Tibial artery (tissue), 4 donors: ENCODE data around the gene C1QTNF8.

ENCODE experiments used
- DNase-seq, 2 donors: peaks; one replicate each; pipeline ENCODE4 v3.0.0-alpha.2; 2019
- H3K27ac ChIP-seq, 2 donors: fragments of 200-600 bp; sonication (generic) in 1 of 2; 1 replicate in 1 of 2; 2 replicates in 1 of 2; pipeline ENCODE4 v1.5.1; 2018 to 2019; ENCODE audit warnings: mild to moderate bottlenecking in 1 of 2
- H3K27me3 ChIP-seq, 2 donors: fragments of 200-600 bp; sonication (generic) in 1 of 2; one replicate each; pipeline versions ENCODE4 v1.5.1 to v1.6.0; 2016 to 2019
- H3K36me3 ChIP-seq, 3 donors: fragments of 200-600 bp; sonication (generic) in 2 of 3; one replicate each; pipeline ENCODE4 v1.5.1; 2016 to 2019; ENCODE audit warnings: mild to moderate bottlenecking in 2 of 3
- H3K4me1 ChIP-seq, 4 donors: fragments of 200-600 bp; sonication (generic) in 2 of 4; 1 replicate in 3 of 4; 2 replicates in 1 of 4; pipeline ENCODE4 v1.5.1; 2016 to 2019
- H3K4me3 ChIP-seq, 2 donors: fragments of 200-600 bp; sonication (generic) in 1 of 2; 1 replicate in 1 of 2; 2 replicates in 1 of 2; pipeline ENCODE4 v1.5.1; 2018 to 2019; ENCODE audit warnings: mild to moderate bottlenecking in 2 of 2
- H3K9me3 ChIP-seq, 3 donors: fragments of 200-600 bp; sonication (generic) in 1 of 3; one replicate each; pipeline ENCODE4 v1.5.1; 2016 to 2019
- CTCF ChIP-seq, 2 experiments: fragments of 200-600 bp in 1 of 2; fragments of 450-650 bp in 1 of 2; IDR thresholded peaks; one replicate each; pipeline ENCODE4 v1.5.1; 2017 to 2019; ENCODE audit warnings: antibody characterized with exemption in 2 of 2, mild to moderate bottlenecking in 1 of 2, moderate library complexity in 1 of 2
- intact Hi-C: fragments of 100-400 bp; cut with DNase I; formaldehyde crosslinking; loops from one replicate; pipeline ENCODE4 v1.15.0; 2023; ENCODE audit warnings: low total_unique reads

The C1QTNF8 gene

DNA sequence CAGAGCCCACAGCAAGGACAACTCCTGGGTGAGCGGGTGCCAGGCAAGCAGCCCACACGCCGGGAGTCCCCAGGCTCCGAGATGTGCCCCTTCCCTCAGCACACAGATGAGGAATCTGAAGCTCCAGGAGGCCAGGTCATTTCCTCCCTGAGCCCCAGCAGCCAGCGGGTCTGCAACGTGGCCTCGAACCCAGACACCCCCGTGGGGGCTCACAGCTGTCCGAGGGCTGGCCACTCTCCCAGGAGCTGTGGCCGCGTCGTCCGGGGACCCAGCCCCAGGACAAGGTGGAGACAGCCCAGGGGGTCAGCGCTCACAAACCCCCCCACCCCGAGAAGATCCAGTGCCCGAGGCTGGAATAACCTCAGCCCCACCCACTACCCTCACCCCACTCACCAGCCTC, 17.4 kb upstream of the C1QTNF8 start:
- Histone ChIP-seq H3K27me3 (peaks cover 0 to 51% of the 10 kb centered on the region in 2 donors), H3K4me3 (no peak overlapping the region), H3K36me3 (no peaks in the 10 kb centered on the region), H3K27ac (no peak overlapping the region), H3K4me1 (peaks cover 0 to 10% (median 6%) of the 10 kb centered on the region in 4 donors), H3K9me3 (no peaks in the 10 kb centered on the region)
- no peak for DNase-seq
- intact Hi-C loops = no loop called here
- no peak for TF ChIP-seq CTCF (IDR thresholded peaks at IDR 0.05)

- Histone ChIP-seq H3K4me1 (peaks cover 0 to 13% (median 9%) of the 10 kb centered on the region in 4 donors), H3K4me3 (no peak overlapping the region), H3K27me3 (peaks cover 0 to 53% of the 10 kb centered on the region in 2 donors), H3K9me3 (no peaks in the 10 kb centered on the region), H3K36me3 (no peaks in the 10 kb centered on the region), H3K27ac (no peak overlapping the region)
- no peak for DNase-seq
- intact Hi-C loops = no loop called here
- no peak for TF ChIP-seq CTCF (IDR thresholded peaks at IDR 0.05)
Observed at GRCh38 chr16:1112506-1113184, 16.6 kb upstream of the C1QTNF8 start.

DNA sequence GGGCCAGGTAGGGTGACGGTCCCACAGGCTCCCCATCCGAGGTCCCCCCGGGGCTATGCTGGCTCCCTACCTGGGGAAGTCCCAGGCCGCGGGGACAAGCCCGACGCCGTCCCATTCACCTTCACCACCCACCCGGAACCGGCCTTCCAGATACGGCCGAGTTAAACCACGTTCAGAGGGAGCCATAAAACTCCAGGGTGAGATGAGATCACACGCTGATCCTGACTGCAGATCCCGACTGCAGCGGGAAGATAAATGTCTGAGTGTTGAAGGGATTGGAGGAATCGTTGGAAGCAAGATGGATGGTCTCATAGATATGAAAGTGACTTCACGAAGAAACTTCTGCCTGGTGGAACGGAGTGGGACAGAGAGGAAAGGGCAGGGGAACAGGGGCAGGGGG, 13.6 kb upstream of the C1QTNF8 start:
- peaks cover 0 to 23% (median 13%) of the 10 kb centered on the region in 4 donors for H3K4me1 ChIP-seq
- H3K27ac ChIP-seq = no peak overlapping the region
- no peak overlapping the region for H3K4me3 ChIP-seq
- no peak for TF ChIP-seq CTCF (IDR thresholded peaks at IDR 0.05)
- intact Hi-C loops = loop anchor here (2.0 kb wide), 1 partner anchor 85 kb away; no protein-coding TSS in a partner anchor
- H3K27me3 ChIP-seq = peaks cover 0 to 54% of the 10 kb centered on the region in 2 donors
- no peaks in the 10 kb centered on the region for H3K36me3 ChIP-seq
- H3K9me3 ChIP-seq = no peaks in the 10 kb centered on the region
- DNase-seq = no peak

DNA sequence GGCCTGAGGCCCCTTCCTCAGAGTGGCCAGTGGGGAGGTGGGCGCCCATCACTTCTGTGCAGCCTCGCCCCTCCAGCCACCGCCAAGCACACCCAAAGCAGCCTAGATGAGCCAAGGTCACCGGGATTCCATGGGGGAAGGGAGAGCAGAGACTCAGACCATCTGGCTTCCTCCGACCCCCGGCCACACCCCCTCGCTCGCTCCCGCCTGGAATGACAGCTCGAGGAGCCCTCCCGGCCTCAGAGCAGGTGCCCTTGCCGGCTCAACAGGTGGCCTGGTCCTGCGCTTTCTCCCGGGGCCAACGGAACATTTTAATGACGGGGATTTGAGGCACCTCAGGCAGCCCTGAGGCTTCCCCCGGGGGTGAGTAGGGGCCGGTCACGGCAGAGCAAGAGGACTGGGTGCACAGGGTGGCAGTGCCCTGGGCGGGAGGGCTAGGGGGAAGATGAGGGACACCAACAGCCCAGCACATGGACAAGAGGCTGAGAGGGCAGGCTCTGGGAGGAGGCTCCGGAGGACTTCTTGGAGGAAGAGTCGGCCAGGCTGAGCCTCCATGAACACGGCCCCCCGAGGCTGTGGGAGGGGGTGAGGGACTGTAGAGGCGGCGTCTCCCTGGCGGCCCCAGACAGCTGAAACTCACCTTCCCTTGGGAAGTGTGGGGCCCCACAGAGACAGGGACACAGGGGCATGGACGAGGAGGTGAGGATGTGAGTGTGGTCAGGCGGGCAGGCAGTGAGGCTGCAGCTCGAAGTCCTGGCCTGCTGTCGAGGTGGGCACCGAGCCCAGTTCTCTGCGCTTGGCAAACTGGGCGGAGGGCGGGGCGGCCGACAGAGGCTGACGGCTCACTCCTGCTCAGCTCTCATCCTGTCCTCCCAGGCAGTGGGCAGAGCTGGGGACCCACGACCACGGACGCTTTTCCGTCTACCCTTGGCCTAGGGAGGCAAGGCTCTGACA, 12.5 kb upstream of the C1QTNF8 start:
- Histone ChIP-seq H3K4me1 (peaks cover 0 to 24% (median 13%) of the 10 kb centered on the region in 4 donors), H3K27me3 (peaks cover 0 to 57% of the 10 kb centered on the region in 2 donors), H3K4me3 (no peak overlapping the region), H3K36me3 (no peaks in the 10 kb centered on the region), H3K9me3 (no peaks in the 10 kb centered on the region), H3K27ac (no peak overlapping the region)
- peak; percentile 57 to 90 for DNase-seq
- intact Hi-C loops = loop anchor here (2.0 kb wide), 1 partner anchor 86 kb away; no protein-coding TSS in a partner anchor
- TF ChIP-seq CTCF (IDR thresholded peaks at IDR 0.05) = no peak

DNA sequence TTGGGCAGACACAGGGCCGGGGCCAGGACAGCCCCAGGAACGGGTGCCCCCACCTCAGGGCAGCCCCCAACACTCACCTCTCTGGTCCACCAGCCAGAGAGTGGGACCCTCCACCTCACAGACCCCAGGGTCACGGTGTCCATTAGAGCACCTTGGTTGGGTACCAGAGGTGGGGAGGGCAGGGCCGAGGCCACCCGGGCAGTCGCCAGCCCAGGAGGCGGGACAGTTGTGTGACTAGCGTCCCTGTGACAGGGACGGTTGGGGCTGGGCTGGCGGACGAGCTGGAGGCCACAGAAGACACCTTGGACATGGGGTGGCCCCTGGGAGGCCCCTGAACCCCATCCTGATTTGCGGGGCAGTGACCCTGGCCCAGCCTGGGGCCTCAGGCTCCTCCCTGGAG, 11.7 kb upstream of the C1QTNF8 start:
- no peak for DNase-seq
- peaks cover 0 to 58% of the 10 kb centered on the region in 2 donors for H3K27me3 ChIP-seq
- TF ChIP-seq CTCF (IDR thresholded peaks at IDR 0.05) = no peak
- no peaks in the 10 kb centered on the region for H3K9me3 ChIP-seq
- H3K4me3 ChIP-seq = no peak overlapping the region
- H3K4me1 ChIP-seq = peaks cover 0 to 32% (median 20%) of the 10 kb centered on the region in 4 donors
- intact Hi-C loops = loop anchor here (2.0 kb wide), 1 partner anchor 87 kb away; no protein-coding TSS in a partner anchor
- H3K36me3 ChIP-seq = no peaks in the 10 kb centered on the region
- H3K27ac ChIP-seq = no peak overlapping the region
